Upper lobe of left lung (tissue), 6 donors: ENCODE results near the gene PPP1R3C. TPM values are rescaled to one million over a fixed set of nuclear protein-coding genes. Genes with fewer than 3 reads are reported as not detected.

ENCODE experiments used
- ATAC-seq, 2 donors: fragments of 200-7000 bp; cut with Tn5 transposase; one replicate each; pipeline ENCODE4 v1.9.1; 2022; ENCODE audit warnings: mild to moderate bottlenecking in 2 of 2, moderate library complexity in 2 of 2; ENCODE audit not compliant: low FRiP score in 2 of 2
- DNase-seq, 2 donors: peaks; one replicate each; pipeline ENCODE4 v3.0.0-alpha.2; 2019 to 2020
- H3K27ac ChIP-seq, 4 donors: fragments of 200-600 bp; sonication (generic); one replicate each; pipeline ENCODE4 v1.5.1; 2016 to 2019
- H3K27me3 ChIP-seq, 4 donors: fragments of 200-600 bp; sonication (generic); one replicate each; pipeline ENCODE4 v1.5.1; 2017 to 2019
- H3K36me3 ChIP-seq, 4 donors: fragments of 200-600 bp; sonication (generic); one replicate each; pipeline ENCODE4 v1.5.1; 2016 to 2019
- H3K4me1 ChIP-seq, 4 donors: fragments of 200-600 bp; sonication (generic); one replicate each; pipeline ENCODE4 v1.5.1; 2018 to 2019
- H3K4me3 ChIP-seq, 4 donors: fragments of 200-600 bp; sonication (generic); one replicate each; pipeline ENCODE4 v1.5.1; 2017 to 2019; ENCODE audit warnings: mild to moderate bottlenecking in 2 of 4, moderate library complexity in 1 of 4
- H3K9me3 ChIP-seq, 4 donors: fragments of 200-600 bp; sonication (generic); one replicate each; pipeline ENCODE4 v1.5.1; 2018 to 2019
- CTCF ChIP-seq, 6 experiments: fragments of 450-650 bp in 4 of 6; fragments of 200-600 bp in 2 of 6; sonication (generic) in 2 of 6; IDR thresholded peaks; one replicate each; pipeline ENCODE4 v1.5.1; 2016 to 2019; ENCODE audit warnings: antibody characterized with exemption in 6 of 6
- EP300 ChIP-seq, 4 donors: sonication (generic); formaldehyde crosslinking; IDR thresholded peaks; one replicate each; pipeline ENCODE4 v1.5.1; 2017; ENCODE audit warnings: antibody characterized with exemption in 4 of 4, control low read depth in 2 of 4
- POLR2A ChIP-seq, 4 donors: fragments of 450-650 bp; IDR thresholded peaks; one replicate each; pipeline ENCODE4 v1.5.1; 2016 to 2017; ENCODE audit warnings: antibody characterized with exemption in 4 of 4, mild to moderate bottlenecking in 2 of 4
- POLR2AphosphoS5 ChIP-seq, 2 donors: sonication (generic); formaldehyde crosslinking; IDR thresholded peaks; one replicate each; pipeline ENCODE4 v1.5.1; 2017; ENCODE audit warnings: antibody characterized with exemption in 2 of 2
- WGBS, 2 donors: methylation state at CpG; one replicate each; pipeline ENCODE4 v1.1.5; 2017 to 2018; 5-methylcytosine and 5-hydroxymethylcytosine counted together
- total RNA-seq, 6 donors: library from RNA; depleted of rRNA in 4 of 6; stranded (reverse); fragments of >200 nt in 4 of 6; gene quantifications; one replicate each; pipeline versions ENCODE4 v1.1.0 to v1.2.1, GENCODE V29; 2016 to 2021
- donor health status: DM: no; HTN: no; CAD: no; lungs with moderate emphysema.
- donor health status: DM: no; HTN: yes; CAD: no; lungs with severe emphysema.

Gene PPP1R3C
- total RNA-seq, 6 donors from 2014 or later: 1.8 to 13.3 (median 10.2) TPM

- no peak for ATAC-seq
These were observed 5.9 kb downstream of the PPP1R3C start for GRCh38 chr10:91626936-91627335.

GRCh38 chr10:91624633-91625032, 8.2 kb downstream of the PPP1R3C start:
- DNase-seq: no peak
- no peak for TF ChIP-seq CTCF (IDR thresholded peaks at IDR 0.05)
- TF ChIP-seq EP300 (IDR thresholded peaks at IDR 0.05): no peak
- TF ChIP-seq POLR2AphosphoS5 (IDR thresholded peaks at IDR 0.05): no peak
- no peak for TF ChIP-seq POLR2A (IDR thresholded peaks at IDR 0.05)
- H3K9me3 ChIP-seq: no peaks in the 10 kb centered on the region
- H3K4me3 ChIP-seq: no peak overlapping the region
- H3K27ac ChIP-seq: no peak overlapping the region
- no peaks in the 10 kb centered on the region for H3K27me3 ChIP-seq
- no peaks in the 10 kb centered on the region for H3K36me3 ChIP-seq
- no peaks in the 10 kb centered on the region for H3K4me1 ChIP-seq
- no peak for ATAC-seq

More at GRCh38 chr10:91626936-91627335, 5.9 kb downstream of the PPP1R3C start:
- Histone ChIP-seq H3K4me3 (no peak overlapping the region), H3K27ac (no peak overlapping the region), H3K36me3 (no peaks in the 10 kb centered on the region), H3K27me3 (no peaks in the 10 kb centered on the region), H3K9me3 (no peaks in the 10 kb centered on the region), H3K4me1 (peaks cover 0 to 2% (median 0%) of the 10 kb centered on the region in 4 donors)
- no peak for DNase-seq
- no peak for TF ChIP-seq EP300 (IDR thresholded peaks at IDR 0.05)
- no peak for TF ChIP-seq CTCF (IDR thresholded peaks at IDR 0.05)
- TF ChIP-seq POLR2A (IDR thresholded peaks at IDR 0.05): no peak
- no peak for TF ChIP-seq POLR2AphosphoS5 (IDR thresholded peaks at IDR 0.05)
- WGBS, 2 donors: 81 to 86% methylated on average over 2 of the region's 2 CpGs

- TF ChIP-seq POLR2A (IDR thresholded peaks at IDR 0.05) (no peak), CTCF (IDR thresholded peaks at IDR 0.05) (no peak), EP300 (IDR thresholded peaks at IDR 0.05) (no peak), POLR2AphosphoS5 (IDR thresholded peaks at IDR 0.05) (no peak)
- 95 to 96% methylated on average over 1 of the region's 1 CpG for WGBS, 2 donors
- no peaks in the 10 kb centered on the region for H3K36me3 ChIP-seq
- no peaks in the 10 kb centered on the region for H3K9me3 ChIP-seq
- no peak for ATAC-seq
- H3K4me3 ChIP-seq: no peak overlapping the region
- no peak for DNase-seq
- H3K4me1 ChIP-seq: no peaks in the 10 kb centered on the region
- no peaks in the 10 kb centered on the region for H3K27me3 ChIP-seq
- H3K27ac ChIP-seq: no peak overlapping the region
These were observed 10.3 kb downstream of the PPP1R3C start for GRCh38 chr10:91622601-91623000.

- DNase-seq (no peak), ATAC-seq (no peak)
- Histone ChIP-seq H3K27me3 (no peaks in the 10 kb centered on the region), H3K27ac (no peak overlapping the region), H3K4me3 (no peak overlapping the region), H3K4me1 (no peaks in the 10 kb centered on the region), H3K9me3 (no peaks in the 10 kb centered on the region), H3K36me3 (no peaks in the 10 kb centered on the region)
- no peak for TF ChIP-seq POLR2A (IDR thresholded peaks at IDR 0.05)
- TF ChIP-seq EP300 (IDR thresholded peaks at IDR 0.05): no peak
- TF ChIP-seq CTCF (IDR thresholded peaks at IDR 0.05): no peak
- WGBS, 2 donors: 36 to 50% methylated on average over 1 of the region's 1 CpG
These were observed 11.3 kb downstream of the PPP1R3C start for GRCh38 chr10:91621483-91622113.

GRCh38 chr10:91617072-91617609, 15.7 kb downstream of the PPP1R3C start:
- no peak for TF ChIP-seq CTCF (IDR thresholded peaks at IDR 0.05)
- TF ChIP-seq POLR2A (IDR thresholded peaks at IDR 0.05): no peak
- no peak for TF ChIP-seq POLR2AphosphoS5 (IDR thresholded peaks at IDR 0.05)
- no peak for TF ChIP-seq EP300 (IDR thresholded peaks at IDR 0.05)
- ATAC-seq (no peak), DNase-seq (no peak)
- Histone ChIP-seq H3K27me3 (no peaks in the 10 kb centered on the region), H3K4me1 (no peaks in the 10 kb centered on the region), H3K4me3 (no peak overlapping the region), H3K27ac (no peak overlapping the region), H3K36me3 (no peaks in the 10 kb centered on the region), H3K9me3 (no peaks in the 10 kb centered on the region)
- 79 to 81% methylated on average over 7 of the region's 7 CpGs for WGBS, 2 donors
